NCI-H69 (cell line): ENCODE results near the gene MC1R.
"Not testable (repeated sequence)": the region's sequence is repeated elsewhere in the genome, so short reads cannot be mapped to it uniquely, and the experiment has no call there.

Source experiments
- DNase-seq: peaks from one replicate; lab custom pipeline; 2025; lab: John Stamatoyannopoulos, UW

Gene MC1R

DNA sequence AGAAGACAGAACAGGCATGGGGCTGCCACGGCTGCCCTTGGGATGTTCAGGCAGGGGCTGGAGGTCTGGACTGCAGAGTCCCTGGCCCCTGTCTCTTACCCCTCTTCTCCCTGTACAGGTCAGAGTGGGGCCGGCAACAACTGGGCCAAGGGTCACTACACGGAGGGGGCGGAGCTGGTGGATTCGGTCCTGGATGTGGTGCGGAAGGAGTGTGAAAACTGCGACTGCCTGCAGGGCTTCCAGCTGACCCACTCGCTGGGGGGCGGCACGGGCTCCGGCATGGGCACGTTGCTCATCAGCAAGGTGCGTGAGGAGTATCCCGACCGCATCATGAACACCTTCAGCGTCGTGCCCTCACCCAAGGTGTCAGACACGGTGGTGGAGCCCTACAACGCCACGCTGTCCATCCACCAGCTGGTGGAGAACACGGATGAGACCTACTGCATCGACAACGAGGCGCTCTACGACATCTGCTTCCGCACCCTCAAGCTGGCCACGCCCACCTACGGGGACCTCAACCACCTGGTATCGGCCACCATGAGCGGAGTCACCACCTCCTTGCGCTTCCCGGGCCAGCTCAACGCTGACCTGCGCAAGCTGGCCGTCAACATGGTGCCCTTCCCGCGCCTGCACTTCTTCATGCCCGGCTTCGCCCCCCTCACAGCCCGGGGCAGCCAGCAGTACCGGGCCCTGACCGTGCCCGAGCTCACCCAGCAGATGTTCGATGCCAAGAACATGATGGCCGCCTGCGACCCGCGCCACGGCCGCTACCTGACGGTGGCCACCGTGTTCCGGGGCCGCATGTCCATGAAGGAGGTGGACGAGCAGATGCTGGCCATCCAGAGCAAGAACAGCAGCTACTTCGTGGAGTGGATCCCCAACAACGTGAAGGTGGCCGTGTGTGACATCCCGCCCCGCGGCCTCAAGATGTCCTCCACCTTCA is 16.2 kb downstream of the MC1R start:
- DNase-seq, result no peak

DNA sequence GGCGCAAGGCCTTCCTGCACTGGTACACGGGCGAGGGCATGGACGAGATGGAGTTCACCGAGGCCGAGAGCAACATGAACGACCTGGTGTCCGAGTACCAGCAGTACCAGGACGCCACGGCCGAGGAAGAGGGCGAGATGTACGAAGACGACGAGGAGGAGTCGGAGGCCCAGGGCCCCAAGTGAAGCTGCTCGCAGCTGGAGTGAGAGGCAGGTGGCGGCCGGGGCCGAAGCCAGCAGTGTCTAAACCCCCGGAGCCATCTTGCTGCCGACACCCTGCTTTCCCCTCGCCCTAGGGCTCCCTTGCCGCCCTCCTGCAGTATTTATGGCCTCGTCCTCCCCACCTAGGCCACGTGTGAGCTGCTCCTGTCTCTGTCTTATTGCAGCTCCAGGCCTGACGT is 17.0 kb downstream of the MC1R start:
- not testable (repeated sequence) for DNase-seq

DNA sequence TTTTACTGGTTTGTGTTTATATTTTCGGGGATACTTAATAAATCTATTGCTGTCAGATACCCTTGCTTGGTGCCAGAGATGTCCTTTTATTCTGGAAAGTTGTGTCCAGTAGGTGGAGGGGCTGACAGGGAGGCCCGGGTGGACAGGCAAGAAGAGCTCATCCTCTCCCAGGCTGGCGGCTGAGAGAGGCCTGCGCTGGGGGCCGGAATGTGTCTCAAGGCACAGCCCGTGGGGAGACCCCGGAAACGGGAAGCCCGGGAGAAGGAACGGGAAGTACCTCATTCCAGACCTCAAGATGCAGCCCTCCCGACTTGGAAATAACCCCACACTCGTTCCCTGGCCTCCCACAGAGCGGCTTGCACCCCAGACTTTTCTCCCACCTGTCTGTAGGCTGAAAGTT is 17.4 kb downstream of the MC1R start:
- no peak for DNase-seq

DNA sequence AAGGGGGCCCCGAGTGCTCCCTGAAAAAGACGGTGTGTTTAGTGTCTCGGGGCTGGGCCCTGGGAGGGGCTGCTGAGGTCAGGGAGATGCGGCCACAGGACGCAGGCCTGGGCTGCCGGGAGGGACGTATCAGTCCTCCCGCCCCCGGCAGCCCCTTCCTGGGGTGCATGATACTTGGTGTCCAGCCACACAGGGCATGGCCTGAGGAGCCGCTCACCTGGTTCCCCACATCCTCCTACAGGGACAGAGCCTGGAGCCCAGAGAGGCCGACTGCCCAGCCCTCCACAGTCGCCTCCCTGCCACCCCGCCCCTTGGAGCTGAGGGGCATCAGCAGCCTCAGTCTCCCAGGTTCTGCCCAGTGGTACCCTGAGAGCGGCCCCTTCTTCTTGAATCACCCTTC is 17.8 kb downstream of the MC1R start:
- no peak for DNase-seq

DNA sequence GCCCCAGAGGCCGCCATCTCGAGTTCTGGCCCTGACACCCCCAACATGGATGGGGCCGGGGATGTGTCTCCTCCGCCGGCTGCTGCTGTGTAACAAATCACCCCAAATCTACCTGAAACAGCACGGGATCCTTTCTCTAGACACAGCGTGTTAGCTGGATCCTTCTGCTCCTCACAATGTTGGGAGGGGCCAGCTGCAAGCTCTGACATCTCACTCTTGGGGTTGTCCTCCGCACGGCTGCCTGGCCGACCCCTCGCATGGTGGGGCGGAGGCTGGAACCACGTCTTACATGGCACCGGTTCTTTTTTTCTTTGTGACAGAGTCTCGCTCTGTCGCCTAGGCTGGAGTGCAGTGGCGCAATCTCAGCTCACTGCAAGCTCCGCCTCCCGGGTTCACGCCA is 18.3 kb downstream of the MC1R start:
- DNase-seq, result no peak

DNA sequence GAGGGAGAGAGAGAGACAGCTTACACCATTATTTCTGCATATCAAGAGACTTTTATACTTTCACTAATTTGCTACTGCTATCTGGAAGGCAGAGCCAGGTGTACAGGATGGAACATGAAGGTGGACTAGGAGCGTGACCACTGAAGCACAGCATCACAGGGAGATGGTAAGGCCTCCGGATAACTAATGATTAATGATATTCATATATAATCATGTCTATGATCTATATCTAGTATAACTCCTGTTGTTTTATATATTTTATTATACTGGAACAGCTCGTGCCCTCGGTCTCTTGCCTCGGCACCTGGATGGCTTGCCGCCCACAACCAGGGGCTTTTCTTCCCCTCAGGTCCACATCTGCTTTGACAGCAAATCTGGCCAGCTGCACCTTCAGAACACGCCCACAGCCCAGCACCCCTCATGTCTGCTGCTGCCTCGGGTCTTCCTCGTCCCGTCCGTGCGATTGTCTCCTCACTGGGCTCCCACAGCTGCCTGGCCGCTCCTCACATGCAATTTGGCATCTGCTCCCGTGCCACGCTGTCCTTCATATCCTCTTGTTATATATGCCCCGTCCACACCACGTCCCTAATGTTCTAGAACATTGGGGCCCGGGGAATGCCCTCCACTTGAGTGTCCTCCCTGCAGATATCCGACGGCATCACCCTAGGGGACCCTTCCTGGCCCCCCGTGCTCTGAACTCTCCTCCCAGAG is 19.7 kb downstream of the MC1R start:
- no peak for DNase-seq

DNA sequence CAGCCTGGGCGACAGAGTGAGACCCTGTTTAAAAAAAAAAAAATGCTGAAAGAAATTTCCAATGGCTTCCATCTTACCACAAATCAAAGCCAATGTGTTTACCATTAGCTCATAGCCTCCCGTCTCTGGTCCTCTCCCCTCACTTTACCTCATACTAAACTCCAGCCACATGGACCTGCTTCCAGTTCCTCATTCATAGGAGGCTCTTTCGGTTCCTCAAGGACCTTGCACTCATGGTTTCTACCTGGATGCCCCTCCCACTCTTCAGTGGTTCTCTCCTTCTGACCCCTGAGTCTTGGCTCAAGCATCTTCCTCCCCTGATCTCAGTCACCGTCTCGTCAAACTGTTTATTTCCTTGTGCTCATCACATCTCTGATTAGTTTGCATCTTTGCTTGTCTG is 26.1 kb downstream of the MC1R start:
- DNase-seq, result no peak

DNA sequence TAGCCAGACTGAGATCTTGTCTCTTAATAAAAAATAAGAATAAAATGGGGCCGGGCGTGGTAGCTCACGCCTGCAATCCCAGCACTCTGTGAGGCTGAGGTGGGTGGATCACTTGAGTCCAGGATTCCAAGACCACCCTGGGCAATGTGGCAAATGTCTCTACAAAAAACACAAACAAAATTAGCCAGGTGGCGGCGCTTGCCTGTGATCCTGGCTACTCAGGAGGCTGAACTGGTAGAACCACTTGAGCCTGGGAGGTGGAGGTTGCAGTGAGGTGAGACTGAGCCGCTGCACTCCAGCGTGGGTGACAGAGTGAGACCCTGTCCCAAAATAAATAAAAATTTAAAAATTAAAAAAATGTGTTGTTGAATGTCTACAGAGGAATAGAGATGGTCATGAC is 27.0 kb downstream of the MC1R start:
- no peak for DNase-seq

DNA sequence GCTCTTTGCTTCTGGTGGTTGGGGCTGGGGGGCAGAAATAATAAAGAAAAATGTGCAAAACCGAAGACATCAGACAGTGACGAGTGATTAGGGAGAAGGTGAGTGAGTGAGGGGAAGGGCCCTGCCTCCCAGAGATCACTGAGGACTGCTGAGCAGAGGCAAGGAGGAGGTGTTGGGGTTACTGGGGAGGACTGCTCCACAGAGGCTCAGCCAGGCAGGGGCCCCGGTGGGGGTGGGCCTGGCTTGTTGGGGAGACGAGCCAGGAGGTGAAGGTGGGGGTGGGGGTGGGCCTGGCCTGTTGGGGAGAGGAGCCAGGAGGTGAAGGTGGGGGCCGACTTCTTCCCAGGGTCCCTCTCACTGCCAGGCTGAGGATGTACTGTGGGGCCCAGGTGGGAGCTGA is 27.9 kb downstream of the MC1R start:
- no peak for DNase-seq

DNA sequence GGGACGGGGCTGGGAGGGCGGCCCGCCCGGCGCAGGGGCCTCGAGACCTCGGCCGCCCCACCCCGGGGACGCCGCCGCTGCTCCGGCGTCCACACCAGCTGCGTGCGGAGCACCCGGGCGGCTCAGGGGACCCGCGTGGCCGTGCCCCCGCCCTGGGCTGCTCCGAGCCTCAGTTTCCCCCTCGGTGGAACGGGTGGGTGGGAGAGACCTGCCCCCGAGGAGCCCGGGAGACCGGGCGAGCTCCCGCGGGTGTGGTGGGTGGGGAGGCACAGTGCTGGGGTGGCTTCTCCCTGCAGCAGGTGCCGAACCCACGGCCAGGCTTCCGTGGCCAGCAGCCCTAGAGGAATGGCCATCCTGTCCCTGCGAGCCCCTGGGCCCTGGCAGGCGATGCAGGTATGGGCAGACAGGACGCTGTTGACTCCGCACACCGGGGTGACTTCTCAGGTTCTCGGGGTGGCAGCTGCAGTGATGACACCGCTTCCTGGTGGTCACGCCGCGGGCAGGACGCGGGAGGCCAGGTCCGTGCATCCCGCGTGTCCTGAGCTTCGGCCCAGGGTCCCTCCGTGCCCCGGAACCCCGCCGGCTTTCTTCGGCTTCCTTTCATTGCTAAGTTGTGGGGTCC is 30.6 kb downstream of the MC1R start:
- DNase-seq, result no peak

DNA sequence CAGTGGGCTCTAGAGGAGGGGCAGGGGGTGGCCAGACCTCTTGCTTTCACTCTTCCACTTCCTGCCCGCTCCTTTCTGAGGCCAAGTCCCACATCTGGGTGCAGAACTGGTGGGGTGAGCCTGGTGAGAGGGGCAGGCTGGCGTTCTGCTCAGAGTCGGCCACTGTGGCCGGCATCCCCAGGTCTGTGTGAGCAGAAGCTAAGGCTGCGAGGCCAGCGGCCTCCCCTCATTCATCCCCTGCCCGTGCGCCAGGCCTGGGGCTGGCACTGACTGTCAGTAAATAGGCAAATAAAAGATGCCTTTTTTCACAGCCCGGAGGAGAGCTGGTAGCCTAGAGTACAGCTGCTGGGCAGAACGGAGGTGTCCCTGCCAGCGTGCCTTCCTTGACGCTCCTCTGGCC is 31.1 kb downstream of the MC1R start:
- no peak for DNase-seq

DNA sequence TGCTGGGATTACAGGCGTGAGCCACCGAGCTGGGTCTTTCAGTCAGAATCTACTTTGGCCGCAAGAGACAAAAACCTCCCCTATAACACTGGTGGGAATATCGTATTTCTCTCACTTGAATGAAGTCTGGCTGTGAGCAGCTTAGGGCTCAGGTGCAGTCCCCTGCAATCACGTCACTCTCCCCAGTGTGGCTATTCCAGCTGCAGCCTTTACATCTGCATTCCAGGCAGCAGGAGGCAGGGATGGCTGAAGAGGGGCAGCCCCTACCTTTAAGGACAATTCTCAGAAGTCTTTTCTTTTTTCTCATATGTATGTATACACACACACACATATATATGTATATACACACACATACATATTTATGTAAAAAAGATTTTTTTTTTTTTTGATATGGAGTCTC is 32.8 kb downstream of the MC1R start:
- peak; percentile 41 for DNase-seq

DNA sequence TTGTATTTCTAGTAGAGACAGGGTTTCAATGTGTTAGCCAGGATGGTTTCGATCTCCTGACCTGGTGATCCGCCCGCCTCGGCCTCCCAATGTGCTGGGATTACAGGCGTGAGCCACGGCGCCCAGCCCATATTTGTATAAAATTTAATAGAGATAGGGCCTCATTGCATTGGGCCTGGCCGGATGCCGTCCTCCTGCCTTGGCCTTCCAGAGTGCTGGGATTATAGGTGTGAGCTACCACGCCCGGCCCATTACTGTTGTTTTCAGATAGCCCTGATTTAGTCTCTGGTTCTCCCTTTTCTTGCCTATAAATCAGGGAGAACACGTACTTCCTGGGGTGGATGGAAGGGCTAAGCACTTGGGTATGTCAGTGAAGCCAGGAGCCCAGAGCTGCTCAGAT is 33.4 kb downstream of the MC1R start:
- no peak for DNase-seq

DNA sequence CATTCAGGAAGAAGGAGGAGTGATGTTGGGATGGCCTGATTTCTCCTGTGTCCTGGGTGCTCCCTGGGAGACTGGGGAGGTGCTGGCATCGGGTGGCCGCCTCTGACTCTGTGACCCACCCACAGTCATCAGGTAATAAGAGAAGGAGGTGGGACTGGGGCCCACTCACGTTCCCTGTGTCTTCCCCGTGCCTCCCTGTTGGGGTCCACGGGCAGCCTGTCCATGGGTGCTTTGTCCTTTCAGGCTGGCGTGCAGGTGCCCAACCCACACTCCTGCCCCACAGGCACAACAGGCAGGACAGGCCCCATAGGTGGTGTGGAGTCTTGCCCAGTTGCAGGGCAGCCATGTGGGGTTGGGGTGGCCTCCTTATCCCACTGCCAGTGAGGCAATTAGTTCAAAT is 33.9 kb downstream of the MC1R start:
- no peak for DNase-seq

DNA sequence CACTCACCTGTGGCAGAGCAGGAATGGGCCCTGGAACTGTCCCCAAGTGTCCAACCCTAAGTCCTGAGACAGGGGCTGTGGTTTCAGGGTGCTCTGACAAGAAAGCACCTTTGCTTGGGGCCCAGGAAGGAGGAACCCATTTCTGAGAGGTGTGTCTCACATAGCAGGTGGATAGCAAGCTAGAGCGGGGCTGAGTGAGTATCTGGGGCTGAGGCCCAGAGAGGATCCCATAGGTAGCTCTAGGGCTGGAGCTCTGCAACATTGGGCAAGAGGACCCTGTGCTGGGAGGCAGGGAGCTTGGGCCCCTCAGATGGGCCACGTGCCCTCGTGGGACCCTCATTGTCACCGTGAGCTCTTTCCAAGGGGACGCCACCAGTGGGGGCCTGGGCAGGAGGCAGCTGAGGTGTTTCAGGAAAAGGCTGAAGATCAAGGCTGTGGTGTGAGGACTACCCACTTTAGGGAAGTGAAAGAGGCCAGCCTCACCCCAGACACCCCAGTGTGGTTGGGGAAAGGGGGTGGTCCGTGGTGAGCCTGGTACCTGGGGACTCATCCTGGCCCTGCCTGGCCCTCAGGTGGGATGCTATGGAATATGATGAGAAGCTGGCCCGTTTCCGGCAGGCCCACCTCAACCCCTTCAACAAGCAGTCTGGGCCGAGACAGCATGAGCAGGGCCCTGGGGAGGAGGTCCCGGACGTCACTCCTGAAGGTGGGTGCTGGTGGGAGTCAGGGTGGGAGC is 35.2 kb downstream of the MC1R start:
- no peak for DNase-seq

DNA sequence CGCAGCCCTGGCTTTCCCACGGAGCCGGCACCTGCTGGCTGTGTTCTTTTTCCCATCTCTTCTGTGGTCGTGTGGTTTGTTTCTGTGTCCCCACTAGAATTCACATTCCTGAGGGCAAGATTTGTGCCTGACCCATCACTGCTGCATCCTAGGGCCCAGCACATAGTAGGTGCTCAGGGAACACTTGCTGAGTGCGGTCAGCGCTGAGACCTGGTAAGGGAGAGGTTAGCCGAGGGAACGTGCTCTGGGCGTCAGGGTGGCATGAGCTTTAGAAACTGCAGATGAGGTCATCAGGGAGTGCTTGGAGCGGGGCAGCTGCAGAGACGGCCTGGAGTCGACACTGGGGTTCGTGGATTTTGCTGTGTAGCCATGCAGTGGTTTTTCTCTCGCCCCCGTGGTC is 35.8 kb downstream of the MC1R start:
- DNase-seq, result no peak

DNA sequence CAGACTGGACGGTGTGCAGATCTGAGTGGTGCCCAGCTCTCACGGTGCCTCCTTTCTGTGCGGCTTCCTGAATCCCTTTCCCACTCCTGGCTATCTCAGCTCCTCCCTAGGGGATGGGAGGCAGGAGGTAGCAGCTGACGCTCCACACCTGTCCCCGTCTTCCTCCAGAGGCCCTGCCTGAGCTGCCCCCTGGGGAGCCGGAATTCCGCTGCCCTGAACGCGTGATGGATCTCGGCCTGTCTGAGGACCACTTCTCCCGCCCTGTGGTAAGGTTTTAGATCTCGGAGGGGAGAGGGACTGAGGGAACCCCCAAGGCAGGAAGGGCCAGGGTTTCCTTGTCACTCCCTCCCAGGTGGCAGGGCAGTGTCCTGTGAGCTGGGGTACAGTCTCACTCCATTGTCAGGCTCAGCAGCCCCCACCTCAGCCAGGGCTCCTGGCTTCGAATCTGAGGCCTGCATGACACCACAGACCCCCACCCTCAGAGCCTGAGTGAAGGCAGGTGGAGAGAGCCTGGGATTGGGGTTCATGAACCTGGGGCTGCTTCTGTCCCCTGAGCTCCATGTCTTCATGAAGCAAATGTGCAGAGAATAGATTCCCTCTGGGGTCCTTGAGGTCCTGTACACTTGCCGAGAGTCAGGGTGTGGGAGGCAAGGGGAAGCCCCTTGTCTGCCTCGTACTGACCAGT is 36.5 kb downstream of the MC1R start:
- no peak for DNase-seq

DNA sequence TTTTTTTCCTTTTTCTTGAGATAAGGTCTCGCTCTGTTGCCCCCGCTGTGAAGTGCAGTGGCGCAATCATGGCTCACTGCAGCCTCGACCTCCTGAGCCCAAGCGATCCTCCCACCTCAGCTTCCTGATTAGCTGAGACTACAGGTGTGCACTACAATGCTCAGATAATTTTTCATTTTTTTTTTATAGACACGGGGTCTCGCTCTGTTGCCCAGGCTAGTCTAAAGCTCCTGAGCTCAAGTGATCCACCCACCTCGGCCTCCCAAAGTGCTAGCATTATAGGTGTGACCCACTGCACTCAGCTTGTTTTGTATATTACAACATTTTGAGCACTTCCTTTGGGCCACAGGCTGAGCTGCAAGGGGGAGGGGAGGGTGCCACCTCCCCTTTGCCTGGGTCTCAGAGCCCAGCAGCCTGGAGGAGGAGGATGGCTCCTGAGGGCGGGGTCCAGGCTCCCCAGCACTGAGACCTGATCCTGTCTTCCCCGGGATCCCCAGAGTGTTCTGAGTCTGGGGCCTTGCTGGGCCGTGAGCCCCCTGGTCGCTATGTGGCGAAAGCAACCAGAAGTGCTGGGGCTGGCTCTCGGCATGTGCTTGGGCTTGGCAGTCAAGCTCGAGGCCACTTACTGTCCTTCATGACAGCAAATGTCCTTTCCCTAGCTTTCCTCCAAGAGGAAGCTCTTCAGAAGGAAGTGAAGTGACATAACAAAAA is 38.0 kb downstream of the MC1R start:
- no peak for DNase-seq

DNA sequence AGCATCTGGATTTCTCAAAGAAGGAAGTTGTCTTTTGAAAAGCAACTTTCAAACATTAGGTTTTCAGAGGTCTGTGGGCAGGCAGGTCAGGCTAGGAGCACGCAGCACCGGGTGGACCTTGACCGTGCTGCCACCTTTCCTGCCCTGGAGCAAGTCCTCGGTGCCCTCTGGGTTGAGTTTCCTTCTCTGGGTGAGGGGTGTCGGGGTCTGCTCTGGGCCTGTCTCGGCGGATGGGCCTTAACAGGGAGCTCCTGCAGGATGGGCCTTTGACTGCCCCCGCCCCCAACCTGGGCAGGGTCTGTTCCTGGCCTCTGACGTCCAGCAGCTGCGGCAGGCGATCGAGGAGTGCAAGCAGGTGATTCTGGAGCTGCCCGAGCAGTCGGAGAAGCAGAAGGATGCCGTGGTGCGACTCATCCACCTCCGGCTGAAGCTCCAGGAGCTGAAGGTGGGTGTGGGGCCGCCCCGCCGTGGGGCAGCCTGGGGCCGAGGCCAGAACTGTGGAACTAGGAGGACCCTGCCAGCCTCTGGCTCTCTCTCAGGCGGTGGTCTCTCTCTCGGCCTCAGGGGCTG is 38.6 kb downstream of the MC1R start:
- no peak for DNase-seq

DNA sequence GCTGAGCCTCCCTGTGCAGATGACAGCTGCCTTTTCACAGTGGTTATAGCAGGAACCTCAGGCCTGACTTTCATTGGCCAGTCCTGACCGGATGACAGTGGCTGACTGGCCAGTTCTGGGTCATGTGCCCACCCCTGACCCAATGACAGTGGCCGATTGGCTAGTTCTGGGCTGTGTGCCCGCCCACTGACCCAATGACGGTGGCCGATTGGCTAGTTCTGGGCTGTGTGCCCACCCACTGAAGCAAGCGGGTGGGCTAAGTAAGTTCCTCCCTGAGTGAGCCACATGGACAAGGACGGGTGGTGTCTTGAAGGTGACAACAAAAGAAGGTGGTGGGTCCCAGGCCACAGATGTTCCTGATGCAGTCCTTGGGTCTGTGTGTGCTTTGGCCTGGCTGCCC is 39.4 kb downstream of the MC1R start:
- DNase-seq, result no peak

DNA sequence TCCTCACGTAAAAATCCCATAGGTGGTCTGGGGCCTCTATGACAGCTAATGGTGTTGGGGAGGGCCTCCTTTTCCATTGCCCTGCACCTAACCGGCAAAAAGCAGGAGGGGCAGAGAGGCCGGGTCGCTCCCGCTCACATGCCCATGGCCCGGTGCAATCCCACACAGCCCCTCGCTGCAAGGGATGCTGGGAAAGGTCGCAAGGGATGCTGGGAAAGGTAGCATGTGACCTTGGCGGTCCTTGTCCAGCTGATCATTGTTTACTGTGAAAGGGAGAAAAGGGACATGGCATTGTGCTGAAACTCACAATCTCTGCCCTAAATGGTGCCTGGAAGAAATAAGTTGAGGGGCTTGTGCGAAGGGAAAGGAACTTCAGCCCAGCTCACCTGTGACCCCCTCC is 39.9 kb downstream of the MC1R start:
- no peak for DNase-seq
